IPS-NIHi11 (cell line): ENCODE measurements around the gene CDK5R2.

Experiments
- DNase-seq: peaks from one replicate; pipeline ENCODE4 v3.0.0; 2012; ENCODE audit warnings: mixed read lengths, low spot score

Gene CDK5R2

GRCh38 chr2:218990052-218990451 lies 30.6 kb downstream of the CDK5R2 start:
- DNase-seq = no peak

DNA sequence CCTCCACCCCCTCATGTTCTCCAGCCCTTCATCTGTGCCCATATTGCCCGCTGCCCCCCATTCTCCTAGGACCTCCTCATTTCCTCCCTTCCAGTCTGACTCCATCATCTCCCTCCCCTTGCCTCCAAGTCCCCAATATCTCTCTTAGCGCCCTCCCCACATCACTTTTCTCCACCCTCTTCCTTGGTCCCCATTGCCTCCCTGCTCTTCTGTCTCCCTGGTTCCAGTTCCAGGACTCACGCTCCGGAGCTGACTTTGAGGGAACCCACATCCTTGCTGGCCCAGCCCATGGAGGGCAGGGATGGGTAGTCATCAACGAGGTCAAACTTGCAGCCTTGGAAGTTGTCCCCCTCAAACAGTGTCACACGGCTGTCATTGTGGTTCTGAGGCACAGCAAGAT lies 31.1 kb downstream of the CDK5R2 start:
- no peak for DNase-seq

DNA sequence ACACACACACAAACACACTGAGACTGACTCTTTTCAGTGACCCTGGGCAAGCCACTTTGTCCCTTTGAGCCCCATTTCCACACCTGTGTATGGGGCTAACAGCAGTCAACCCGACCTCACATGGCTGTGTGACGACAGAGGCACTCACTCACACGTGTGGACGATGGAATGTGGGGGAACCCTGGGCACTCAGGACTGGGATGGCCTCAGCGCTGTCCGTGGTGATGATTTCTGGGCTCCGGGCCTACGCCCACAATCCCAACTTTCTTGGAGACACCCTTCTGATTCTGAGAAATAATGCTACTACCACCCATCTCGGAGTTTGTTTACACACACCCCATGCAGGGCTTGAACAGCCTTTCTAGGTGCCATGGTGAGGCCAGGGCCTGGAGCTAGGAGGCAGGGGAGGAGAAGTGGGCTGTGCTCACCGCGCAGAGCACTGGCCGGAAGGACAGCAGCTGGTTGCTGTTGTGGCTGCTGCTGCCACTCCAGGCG lies 32.3 kb downstream of the CDK5R2 start:
- no peak for DNase-seq

- DNase-seq = no peak
These were observed 32.7 kb downstream of the CDK5R2 start for GRCh38 chr2:218992196-218992595.

GRCh38 chr2:218992703-218993344 lies 33.4 kb downstream of the CDK5R2 start:
- DNase-seq = no peak

DNA sequence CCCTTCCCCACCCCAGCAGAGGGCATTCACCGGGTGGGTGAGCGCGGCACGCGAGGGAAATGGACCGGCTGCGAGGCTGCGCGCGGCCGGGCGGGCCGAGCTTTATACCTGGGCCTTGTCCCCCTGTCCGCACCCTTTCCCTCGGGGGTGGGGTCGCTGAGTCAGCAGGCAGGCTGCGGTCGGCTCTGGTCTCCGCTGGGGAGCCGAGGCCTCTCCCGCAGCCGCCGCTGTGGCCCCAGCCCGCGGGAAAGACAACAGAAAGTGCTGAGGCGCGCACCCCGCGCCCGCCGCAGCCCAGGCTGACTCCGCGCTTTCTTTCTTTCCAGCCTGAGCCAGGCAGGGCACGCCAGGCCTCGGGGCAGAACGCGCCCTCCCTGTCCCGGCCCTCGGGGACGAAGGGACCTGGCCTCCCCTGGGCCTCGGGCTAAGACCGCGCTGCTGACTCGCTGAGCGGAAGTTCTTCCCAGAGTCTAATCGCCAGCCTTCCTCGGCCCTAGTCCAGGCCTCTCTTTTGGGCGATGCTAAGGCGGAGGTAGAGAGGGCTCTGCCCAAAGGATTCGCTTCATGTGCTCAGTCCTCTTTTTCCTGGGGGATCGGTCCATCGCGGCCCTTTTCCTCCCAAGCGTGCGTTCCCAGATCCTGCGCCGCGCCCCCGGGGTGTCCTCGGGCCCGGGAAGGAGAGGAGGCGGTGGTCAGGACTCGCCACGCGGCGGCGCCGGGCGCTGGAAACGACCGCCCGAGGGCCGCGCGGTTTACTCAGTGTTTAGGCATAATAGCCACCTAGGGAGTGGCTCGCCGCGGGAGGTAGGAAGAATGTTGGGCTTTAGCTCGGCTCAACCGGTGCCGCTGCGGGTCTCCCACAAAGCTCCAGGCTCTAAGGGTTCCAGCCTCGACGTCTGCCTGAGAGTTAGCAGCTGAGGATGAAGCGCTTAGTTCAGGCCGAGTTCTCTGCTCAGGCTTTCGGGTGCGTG lies 34.2 kb downstream of the CDK5R2 start, which contains the start of gene CRYBA2:
TSS of gene CRYBA2 (minus strand) at position 78 of the 971 bp plus-strand sequence. CDS start 246 bp downstream, outside the sequence.
- no peak for DNase-seq

DNA sequence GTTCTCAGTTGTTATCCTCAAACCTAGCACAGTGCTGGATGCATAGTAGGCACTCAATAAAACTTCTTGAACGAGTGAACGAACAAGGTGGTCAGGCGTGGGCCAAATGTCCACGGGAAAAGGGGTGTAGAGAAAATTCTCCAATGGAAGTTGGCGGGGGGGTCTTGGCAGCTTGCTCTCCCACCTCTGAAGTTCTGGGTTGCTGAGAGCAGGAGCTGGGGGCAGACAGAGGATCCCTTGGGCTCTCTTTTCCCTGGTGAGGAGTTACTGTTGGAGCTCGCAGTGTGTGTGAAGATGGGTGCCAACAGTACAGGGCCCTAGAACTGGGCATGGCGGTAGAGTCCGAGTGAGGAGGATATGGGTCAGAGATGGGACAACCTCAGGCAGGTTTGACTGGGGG lies 36.1 kb downstream of the CDK5R2 start:
- no peak for DNase-seq

DNA sequence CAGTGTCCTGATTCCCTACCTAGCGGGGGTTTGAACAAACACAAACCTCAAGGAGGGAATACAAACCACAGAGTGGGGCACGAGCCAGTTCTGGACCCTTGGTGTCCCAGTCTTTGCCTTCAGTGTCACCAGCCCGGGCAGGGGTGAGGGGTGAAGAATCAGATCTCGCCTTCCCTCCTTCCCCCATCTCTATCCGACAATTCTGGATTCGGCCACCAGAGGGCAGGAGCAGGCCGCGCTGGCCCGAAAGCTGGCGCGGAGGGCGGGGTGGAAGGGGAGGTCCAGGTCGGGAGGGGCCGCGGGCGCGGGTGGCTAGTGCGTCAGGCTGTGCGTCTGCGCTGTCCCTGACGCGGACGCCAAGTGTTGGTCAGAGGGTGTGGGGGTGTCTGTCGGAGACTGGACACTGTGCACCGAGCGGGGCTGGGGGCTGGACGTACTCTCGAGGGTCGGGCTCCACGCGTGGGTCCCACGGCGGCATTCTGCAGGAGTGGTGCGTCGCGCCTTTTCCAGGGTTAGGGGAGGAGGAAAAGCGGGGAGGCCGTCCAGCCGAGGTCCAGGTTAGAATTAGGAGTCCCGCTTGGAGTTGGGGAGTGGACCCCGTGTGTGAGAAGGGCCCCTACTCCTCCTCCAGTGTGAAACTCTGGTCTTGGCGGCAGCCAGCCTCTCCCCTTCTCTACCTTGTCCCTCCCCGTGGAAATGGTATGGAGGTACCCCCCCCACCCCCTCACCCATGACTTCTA lies 36.7 kb downstream of the CDK5R2 start:
- DNase-seq = peak; percentile 92

GRCh38 chr2:218996937-218997336 lies 37.5 kb downstream of the CDK5R2 start:
- no peak for DNase-seq

- DNase-seq = no peak
These were observed 38.3 kb downstream of the CDK5R2 start for GRCh38 chr2:218997731-218998130.

DNA sequence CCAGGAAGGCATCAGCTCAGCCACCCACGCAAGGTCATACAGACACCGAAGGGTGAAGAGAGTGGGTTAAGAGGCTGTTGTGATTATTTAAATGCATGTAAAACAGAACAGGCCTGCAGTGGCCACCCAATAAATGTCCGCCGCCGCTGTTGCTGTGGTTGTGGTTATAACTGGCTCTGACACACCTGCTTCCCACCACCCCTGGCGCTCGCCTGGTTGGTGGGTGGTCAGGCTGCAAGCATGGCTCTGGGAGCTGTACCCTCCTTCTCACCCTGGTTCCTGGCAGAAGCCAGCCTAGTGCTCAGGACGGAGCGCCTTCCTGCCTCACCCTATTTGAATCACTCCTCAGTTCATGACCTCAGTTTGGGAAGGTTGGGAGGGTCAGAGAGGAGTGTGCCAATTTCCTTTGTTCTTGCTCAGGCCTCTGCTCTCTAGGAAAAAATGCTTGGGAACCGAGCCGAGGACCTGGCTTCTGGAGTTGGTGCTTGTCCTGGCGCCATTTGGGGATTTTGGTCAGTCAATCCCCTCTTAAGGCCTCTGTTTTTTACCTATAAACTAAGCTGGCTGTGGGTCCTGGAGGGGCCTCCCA lies 39.0 kb downstream of the CDK5R2 start:
- no peak for DNase-seq

- DNase-seq = no peak
These were observed 39.8 kb downstream of the CDK5R2 start for GRCh38 chr2:218999021-218999880.

DNA sequence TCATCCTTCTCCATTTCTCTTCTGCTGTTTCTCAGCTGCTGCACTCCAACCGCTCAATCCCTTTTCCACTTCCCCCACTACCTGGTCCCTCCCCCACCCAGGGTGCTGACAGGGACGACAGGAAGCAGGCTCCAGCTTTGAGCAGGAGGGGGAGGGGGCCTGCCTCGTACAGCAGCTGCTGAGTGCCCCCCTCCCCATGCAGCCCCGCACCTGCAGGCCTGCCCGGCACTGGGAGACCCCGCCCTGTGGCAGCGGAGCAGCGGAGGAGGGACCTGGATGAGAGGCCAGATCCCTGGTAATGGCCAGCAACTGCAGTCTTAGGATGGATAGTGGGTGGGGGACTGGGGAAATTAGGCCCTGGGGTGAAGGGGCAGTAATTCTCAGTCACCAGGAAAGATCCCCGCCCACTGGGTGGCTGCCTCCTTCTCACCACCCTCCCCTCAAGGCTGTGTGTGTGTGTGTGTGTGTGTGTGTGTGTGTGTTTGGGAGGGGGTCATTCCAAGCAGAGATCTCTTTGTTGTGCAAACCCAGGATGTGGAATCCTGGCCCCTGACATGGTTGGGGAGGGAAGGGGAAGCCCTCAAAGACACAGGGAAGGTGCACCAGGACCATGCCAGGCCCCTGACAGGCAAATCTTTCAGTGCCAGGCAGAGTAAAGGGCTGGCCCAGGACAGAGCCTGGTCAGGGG lies 40.6 kb downstream of the CDK5R2 start:
- DNase-seq = no peak

DNA sequence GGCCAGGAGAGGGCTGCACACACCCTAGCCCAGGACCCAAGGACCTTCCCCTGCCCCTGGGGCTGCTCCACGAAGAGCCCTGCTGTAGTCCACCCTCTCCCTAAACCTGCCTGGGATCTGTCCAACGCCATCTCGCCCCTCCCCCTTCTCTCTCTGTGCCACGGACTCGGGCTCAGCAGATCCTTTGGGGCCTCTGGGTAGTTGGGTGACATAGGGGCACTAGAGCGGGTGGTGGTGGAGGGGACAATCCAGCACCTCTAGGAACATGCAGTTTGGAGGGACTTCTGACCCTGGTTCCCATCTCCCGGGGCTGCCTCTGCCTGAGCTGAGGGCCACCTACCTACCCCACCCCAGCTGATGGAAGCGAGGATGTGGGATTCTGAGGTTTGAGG lies 41.1 kb downstream of the CDK5R2 start:
- no peak for DNase-seq

- no peak for DNase-seq
These were observed 41.7 kb downstream of the CDK5R2 start for GRCh38 chr2:219001100-219001576.

DNA sequence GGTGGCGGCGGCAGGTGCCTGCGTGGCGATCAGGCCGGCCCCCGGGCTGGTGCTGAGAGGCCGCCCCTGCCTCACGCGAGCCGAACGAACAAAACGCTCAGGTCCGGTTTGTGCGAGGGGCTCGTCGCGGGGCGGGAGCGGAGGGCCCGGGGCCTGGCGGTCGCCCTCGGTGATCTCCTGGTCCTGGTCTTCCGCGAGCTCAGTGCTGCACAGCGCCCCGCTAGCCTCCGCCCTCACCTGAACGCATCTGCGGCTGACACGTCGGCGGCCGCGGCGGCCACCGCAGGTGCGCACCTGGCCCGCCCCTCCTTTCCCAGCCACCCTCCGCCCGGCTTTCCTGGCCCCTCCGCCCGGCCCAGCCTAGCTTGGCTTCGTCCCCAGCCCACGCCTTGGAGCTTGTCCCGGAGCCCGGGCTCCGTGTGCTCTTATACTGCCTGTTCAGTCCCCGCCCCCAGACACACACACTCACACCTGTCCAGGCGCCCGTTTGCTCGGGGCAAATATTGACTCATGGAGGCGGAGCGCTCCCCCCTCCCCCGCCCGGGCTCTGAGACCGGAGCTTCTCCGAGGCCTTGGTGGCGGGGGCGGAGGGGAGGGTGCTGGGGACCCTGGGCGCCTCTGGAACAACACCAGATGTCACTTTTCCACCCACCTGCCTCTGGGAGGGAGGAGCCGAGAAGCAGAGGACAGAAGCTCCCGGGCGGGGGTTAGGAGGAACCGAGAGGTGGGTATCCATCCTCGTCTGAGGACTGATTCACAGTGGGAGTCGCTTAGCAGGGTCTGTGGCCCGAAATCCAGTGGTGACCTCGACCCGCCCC lies 42.3 kb downstream of the CDK5R2 start:
- no peak for DNase-seq

- peak; percentile 90 for DNase-seq
These were observed 43.2 kb downstream of the CDK5R2 start for GRCh38 chr2:219002395-219003266.

DNA sequence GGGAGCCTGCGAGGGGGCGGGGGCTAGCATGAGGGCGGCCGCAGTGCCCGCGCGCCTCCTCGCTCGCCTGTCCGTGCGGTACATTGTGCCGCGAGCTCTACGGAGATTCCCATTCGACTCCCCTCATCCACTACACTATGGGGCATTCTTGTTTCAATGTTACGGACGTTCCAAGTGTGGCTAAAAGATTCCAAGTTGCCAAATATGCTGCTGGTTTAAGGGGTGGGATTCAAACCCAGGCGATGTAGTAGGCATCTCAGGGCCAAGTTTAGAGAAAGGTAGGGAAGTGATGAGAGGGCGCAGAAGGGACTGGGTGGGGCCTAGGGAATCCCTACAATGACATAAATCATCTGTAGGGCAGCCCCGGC lies 43.8 kb downstream of the CDK5R2 start:
- DNase-seq = peak; percentile 96
